ENCODE measurements around the gene OR2G2.

OR2G2 gene, protein sequence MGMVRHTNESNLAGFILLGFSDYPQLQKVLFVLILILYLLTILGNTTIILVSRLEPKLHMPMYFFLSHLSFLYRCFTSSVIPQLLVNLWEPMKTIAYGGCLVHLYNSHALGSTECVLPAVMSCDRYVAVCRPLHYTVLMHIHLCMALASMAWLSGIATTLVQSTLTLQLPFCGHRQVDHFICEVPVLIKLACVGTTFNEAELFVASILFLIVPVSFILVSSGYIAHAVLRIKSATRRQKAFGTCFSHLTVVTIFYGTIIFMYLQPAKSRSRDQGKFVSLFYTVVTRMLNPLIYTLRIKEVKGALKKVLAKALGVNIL

GRCh38 chr1:247588060-247588459 is at the start of gene OR2G2:
OR2G2 (plus strand) TSS chr1:247588360; CDS start chr1:247588360, 0 bp downstream.
- DNase-seq = no peak

DNA sequence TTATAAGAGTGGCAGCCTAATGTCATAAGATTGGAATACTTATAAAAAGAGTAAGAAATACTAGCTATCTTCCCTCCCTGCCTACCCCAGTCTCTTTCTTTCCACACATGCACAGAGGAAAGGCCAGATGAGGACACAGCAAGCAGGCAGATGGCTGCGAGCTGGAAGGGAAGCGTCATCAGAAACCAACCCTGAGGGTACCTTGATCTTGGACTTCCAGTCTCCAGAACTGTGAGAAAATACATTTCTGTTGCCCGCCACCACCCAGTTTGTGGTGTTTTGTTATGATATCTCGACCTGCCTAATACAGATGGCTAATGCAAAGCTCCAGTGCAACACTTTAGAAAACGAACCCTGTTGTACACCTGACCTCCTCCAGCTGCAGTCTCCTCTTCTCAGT is 49.6 kb upstream of the OR2G2 start:
- no peak for DNase-seq

DNA sequence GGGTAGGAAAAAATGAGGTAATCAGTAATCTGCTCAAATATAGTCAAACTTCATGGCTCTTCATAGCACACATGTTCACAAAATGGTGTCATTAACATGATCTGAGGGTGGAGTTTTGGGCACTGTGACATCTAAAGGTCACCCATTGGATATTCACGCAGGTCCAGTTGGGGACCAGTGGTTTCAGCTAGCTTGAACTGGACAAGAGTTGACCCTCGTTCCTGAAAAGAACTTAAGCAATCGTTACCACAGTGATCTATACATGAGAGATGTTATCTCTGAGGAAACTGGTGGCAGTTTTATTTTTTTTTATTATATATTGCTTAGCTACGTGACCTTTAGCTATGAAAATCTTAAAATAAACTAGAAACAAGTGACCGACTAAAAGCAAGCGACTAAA is 48.9 kb upstream of the OR2G2 start:
- no peak for DNase-seq

DNA sequence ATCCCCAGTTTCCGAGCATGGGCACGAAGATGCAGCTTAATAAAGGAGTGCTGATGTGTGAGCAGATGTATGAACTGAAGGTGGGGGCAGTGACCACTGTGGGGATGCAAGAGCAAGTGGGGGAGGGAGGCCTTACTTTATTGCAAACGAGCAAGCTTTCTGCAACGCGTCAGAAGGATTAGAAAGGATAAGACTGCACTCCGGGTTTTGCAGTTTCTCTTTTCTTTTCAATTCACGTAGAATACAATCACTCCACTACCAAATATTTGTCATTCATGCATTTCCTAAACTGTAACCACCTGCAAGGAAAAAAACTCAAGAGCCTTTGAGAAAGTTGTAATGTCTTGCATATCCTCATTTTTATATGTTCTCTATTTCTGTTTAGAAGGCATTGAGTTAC is 47.6 kb upstream of the OR2G2 start:
- no peak for DNase-seq

DNA sequence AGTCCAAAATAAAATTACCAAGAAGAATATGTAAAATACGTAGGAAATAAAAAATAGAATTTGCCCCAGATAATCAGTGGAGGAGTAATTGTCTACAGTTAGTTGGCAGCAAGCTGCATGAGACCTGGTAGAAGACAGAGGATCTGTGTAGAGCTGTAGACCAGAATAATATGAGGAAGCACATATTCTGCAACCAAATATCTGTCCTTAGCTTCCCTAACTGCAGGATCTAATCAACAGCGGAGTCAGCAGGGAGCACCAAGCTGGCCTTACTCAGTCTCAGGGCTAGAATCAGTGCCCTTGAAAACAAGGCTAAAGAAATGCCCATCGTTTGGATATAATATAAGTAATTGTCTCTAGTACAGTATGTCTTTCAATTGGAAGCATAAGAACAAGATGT is 45.3 kb upstream of the OR2G2 start:
- DNase-seq = no peak

- DNase-seq = no peak
Observed at GRCh38 chr1:247548092-247548491, 40.1 kb upstream of the OR2G2 start.

GRCh38 chr1:247548769-247549182 is 39.4 kb upstream of the OR2G2 start, which contains the start of gene GCSAML:
GCSAML (plus strand) TSS chr1:247549134; CDS start chr1:247549192, 58 bp downstream.
- no peak for DNase-seq

DNA sequence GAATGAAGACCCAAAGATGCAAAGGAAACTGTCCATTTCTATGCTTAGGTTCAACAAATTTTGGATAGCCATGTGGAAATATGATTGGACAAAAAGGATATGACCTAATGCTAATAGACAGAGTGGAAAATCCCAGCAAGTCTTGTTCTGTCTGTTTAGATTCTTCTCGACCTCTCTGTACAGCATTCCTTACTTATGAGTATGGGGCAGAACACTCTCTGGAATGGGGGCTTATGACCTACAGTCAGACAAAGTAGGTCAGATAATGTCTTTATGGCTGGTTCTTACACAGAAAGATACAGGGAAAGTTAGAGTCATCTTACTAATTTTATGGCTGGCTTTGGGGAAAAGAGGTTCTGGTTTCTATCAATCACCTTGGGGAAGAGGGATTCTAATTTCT is 36.4 kb upstream of the OR2G2 start:
- DNase-seq = no peak

GRCh38 chr1:247552231-247552630 is 35.9 kb upstream of the OR2G2 start:
- no peak for DNase-seq

DNA sequence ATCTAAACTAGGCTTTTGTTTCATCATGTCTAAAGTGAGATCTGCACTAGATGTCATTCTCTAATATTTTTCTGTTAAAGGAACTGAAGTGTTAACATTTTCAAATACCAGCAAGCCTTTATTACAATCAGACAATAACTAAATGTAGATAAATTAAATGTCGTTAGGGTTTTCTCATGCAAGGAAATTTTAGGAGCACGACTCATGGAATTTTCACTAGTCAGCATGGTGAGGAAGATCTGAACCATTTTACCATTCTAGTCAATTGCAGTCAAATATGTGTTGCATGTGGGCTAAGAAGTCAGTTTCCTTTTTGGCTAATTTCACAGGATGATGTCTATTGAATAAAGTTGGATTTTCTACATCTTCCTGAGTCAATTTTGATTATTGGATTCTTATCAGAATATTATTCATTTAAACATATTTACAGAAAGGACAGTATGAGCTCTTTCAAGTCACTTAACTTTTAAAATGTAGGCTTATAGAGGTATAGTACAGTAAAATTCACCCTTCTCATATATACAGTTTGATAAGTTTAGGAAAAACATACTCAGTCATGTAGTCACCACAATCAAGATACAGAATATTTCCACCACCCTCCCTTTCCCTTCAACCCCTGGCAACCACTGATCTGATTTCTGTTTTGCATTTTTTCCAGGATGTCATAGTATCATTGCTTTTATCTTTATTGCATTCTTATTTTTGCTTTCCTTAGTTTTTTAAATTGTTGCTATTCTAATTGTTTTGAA is 30.1 kb upstream of the OR2G2 start:
- DNase-seq = no peak

GRCh38 chr1:247561711-247562110 is 26.4 kb upstream of the OR2G2 start:
- no peak for DNase-seq

- DNase-seq = no peak
Observed at GRCh38 chr1:247562198-247562597, 26.0 kb upstream of the OR2G2 start.

DNA sequence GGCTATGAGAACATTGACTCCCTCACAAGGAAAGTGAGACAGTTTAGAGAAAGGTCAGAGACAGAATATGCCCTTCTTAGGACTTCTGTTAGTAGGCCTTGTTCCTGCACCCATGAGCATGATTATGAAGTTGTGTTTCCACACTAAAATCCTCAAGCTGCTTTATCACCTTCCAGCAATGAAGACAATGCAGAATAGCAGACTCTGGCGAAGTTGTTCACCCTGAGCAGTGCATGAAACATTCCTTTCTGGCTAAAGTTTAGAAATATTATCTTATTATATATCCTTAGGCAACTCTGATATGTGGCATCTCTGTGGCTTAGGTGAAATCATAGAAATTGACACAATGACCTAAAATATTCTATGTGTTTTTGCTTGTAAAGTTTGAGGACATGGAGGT is 13.9 kb upstream of the OR2G2 start:
- DNase-seq = no peak

- DNase-seq = no peak
Observed at GRCh38 chr1:247574664-247575063, 13.5 kb upstream of the OR2G2 start.

- no peak for DNase-seq
Observed at GRCh38 chr1:247576514-247576913, 11.6 kb upstream of the OR2G2 start.

DNA sequence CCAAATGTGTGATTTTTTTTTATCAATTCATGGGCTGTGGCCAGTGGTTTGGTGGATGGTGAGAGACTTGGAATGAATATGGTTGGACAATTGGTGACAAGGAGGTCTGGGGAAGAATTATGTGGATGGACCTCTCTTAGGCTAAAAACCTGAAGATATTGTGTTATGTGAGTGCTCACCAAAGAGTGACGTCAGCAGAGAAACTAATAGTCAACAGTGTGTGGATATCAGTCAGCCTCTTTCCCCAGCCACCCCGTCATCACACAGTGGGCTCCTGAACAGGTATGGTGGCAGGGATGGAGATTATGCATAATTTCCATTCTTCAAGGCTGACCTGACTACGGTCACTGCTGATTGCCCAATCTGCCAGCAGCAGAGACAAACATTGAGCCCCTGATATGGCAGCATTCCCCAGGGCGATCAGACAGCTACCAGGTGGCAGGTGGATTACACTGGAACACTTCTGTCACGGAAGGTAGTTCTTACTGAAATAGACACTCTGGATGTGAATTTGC is 9.2 kb upstream of the OR2G2 start:
- no peak for DNase-seq

DNA sequence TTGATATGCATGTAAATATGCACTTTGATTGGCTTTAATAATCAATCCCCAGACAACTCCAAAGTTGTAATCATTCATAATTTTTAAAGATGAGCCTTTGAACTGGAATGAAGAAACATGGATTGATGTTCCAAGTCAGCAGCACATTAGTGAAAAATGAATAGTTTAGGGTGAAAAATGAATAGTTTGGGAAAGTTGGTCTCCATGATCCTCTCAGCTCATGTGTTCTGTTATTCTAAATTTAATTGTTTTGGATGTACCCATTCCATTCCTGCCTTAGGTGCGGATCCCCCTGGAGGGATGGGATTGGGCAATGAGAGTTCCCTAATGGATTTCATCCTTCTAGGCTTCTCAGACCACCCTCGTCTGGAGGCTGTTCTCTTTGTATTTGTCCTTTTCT is 17.1 kb downstream of the OR2G2 start, which contains the start of gene OR2G3:
OR2G3 (plus strand) TSS at position 301 of the 400 bp plus-strand sequence; CDS start at position 301, 0 bp downstream.
- DNase-seq = no peak

DNA sequence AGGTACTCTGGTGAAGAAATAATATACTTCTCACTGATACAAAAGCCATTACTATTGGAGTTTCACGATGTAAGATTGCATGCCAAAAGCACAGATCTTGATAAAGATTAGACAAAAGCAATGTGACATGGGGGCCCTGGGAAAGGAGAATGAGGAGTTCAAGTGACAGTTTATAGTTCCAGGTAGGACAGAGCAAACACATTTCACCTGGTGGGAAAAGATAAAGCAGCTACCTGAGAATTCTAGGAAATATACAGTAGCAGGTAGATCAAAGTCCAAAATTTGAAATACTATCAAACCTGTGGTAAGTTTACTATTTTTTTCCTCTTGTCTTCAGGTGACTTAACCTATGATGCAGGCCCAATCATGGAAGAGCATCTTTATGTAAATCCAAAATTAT is 25.2 kb downstream of the OR2G2 start:
- DNase-seq = no peak

DNA sequence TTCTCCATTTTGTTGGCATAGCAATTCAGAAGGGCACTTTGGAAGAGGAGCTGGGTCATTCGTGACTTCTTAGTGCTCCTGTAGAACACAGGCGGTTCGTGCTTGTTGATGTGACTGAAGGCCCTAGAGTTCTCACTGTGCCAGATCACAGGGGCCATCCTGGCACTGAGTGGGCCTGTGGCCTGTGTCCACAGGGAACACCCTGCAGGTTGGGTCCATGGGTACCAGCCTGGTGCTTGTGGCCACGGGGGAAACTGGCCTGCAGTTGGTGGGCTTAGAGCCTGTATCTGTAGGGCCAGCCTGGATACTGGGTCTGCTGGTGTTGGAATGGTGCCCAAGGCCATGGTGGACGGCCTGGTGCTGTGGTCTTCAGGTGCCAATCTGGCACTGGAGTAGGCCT is 26.5 kb downstream of the OR2G2 start:
- no peak for DNase-seq

DNA sequence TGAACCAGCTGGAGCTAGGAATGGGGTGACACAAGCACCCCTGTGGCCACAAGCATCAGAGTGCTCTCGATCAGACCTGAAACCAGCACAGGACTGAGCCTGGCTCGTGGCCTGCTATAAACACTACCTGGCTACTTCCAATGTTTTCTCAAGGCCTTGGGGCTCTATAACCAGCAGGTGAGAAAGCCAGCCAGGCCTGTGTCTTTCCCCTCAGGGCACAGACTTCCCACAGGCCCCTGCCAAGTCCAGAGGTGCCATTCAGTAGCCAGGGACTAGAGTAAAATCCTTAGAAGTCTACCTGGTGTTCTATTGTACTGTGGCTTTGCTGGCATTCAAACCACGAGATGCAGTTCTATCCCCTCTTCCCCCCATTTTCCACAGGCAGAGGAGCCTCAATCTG is 39.8 kb downstream of the OR2G2 start:
- no peak for DNase-seq

- no peak for DNase-seq
Observed at GRCh38 chr1:247638011-247638410, 49.9 kb downstream of the OR2G2 start.

DNA sequence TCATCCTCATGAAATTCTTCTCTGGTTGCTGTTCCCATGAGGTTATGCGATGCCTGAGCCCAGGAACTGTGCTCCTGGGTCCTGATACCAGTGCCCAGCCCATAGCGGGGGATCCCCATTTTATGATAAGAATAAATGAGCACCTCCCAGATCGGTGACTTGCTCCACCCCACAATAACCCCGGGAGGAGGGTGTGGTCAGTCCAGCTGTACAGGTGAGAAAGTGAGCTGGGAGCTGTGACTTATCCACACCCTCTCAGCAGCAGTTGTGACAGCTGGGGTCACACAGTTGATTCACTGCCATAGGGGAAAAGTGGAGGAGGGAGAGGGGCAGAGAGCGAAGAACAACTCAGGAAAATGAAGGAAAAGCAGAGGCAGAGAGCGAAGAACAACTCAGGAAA is 50.6 kb downstream of the OR2G2 start:
- no peak for DNase-seq

All from cerebellar nuclear complex (tissue), 1 donor.